Measurements from ENCODE around the gene RNF150. TPM values are rescaled to one million over a fixed set of nuclear protein-coding genes. Genes with fewer than 3 reads are reported as not detected.
"Not testable (repeated sequence)": the region's sequence is repeated elsewhere in the genome, so short reads cannot be mapped to it uniquely, and the experiment has no call there.

Gene RNF150
- total RNA-seq, 2 donors from 2014 or later, result 11.7 to 12.3 TPM

DNA sequence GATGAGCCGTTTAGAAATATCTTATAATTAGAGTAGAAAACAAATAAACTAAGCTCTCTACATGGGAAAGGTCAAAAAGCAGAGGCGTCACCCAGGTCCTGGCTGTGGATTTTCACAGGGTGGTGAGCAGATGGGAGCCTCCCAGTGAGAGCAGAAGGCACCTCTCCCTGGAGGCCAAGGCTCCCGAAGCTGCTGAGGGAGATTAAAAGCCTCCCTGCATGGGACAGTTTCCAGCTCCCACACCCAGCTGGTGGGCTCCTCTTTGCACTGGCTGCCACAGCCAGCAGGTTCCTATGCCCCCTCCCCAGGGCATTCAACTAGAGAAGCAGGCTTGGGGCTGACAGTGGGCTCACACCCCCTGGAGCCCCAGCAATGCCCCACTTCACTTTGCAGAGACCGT lies 321.8 kb downstream of the RNF150 start:
- no peaks in the 10 kb centered on the region for H3K9me3 ChIP-seq
- intact Hi-C loops (cut with DNase I), result no loop called here
- TF ChIP-seq POLR2A (IDR thresholded peaks at IDR 0.05) (no peak), POLR2AphosphoS5 (IDR thresholded peaks at IDR 0.05) (no peak)
- TF ChIP-seq, protein P1, sequence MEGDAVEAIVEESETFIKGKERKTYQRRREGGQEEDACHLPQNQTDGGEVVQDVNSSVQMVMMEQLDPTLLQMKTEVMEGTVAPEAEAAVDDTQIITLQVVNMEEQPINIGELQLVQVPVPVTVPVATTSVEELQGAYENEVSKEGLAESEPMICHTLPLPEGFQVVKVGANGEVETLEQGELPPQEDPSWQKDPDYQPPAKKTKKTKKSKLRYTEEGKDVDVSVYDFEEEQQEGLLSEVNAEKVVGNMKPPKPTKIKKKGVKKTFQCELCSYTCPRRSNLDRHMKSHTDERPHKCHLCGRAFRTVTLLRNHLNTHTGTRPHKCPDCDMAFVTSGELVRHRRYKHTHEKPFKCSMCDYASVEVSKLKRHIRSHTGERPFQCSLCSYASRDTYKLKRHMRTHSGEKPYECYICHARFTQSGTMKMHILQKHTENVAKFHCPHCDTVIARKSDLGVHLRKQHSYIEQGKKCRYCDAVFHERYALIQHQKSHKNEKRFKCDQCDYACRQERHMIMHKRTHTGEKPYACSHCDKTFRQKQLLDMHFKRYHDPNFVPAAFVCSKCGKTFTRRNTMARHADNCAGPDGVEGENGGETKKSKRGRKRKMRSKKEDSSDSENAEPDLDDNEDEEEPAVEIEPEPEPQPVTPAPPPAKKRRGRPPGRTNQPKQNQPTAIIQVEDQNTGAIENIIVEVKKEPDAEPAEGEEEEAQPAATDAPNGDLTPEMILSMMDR (IDR thresholded peaks at IDR 0.05), result no peak
- no peaks in the 10 kb centered on the region for H3K27me3 ChIP-seq (replicated peaks; ENCODE audit: insufficient read depth)
- no peaks in the 10 kb centered on the region for H3K36me3 ChIP-seq
- no peak for DNase-seq (ENCODE audit: low spot score)
- H3K4me3 ChIP-seq, result no peak overlapping the region
- H3K27ac ChIP-seq, result no peak overlapping the region
- H3K4me1 ChIP-seq (replicated peaks), result no peaks in the 10 kb centered on the region
- 63% methylated on average over 4 of the region's 4 CpGs for WGBS

GRCh38 chr4:140810591-140811169 lies 322.6 kb downstream of the RNF150 start:
- H3K27me3 ChIP-seq (replicated peaks; ENCODE audit: insufficient read depth); H3K36me3 ChIP-seq; H3K9me3 ChIP-seq; H3K4me1 ChIP-seq (replicated peaks); H3K4me3 ChIP-seq; H3K27ac ChIP-seq; intact Hi-C loops (cut with DNase I); DNase-seq (ENCODE audit: low spot score): not testable (repeated sequence)
- WGBS, result 75% methylated on average over 1 of the region's 1 CpG

Other genes with a start within 250 kb of the RNF150 start
- gene ZNF330, start 87.4 kb upstream of the RNF150 start, total RNA-seq, result 10 to 100 TPM; 12.1 to 22.7 TPM